Progenitor cell of endocrine pancreas (in vitro differentiated cells): ENCODE results near the gene TFAP2B. TPM values are rescaled to one million over a fixed set of nuclear protein-coding genes. Genes with fewer than 3 reads are reported as not detected.

Experiments used
- DNase-seq: peaks from one replicate; pipeline ENCODE4 v3.0.0; 2021; ENCODE audit warnings: low spot score; ENCODE audit not compliant: unreplicated experiment
- H3K27ac Mint-ChIP-seq: 2 replicates; pipeline ENCODE4 v1.8.0; 2021; ENCODE audit warnings: mild to moderate bottlenecking, moderate library complexity, mixed read lengths
- H3K27me3 Mint-ChIP-seq: 2 replicates; pipeline ENCODE4 v1.8.0; 2021; ENCODE audit warnings: mixed read lengths
- H3K36me3 Mint-ChIP-seq: 2 replicates; pipeline ENCODE4 v1.8.0; 2022; ENCODE audit warnings: mixed read lengths; ENCODE audit not compliant: insufficient read depth
- H3K4me1 Mint-ChIP-seq: 2 replicates; pipeline ENCODE4 v1.8.0; 2021; ENCODE audit warnings: low read depth, mixed read lengths
- H3K4me3 Mint-ChIP-seq: 2 replicates; pipeline ENCODE4 v1.8.0; 2021; ENCODE audit warnings: low read depth, mild to moderate bottlenecking, moderate library complexity, mixed read lengths
- H3K9me3 Mint-ChIP-seq: 2 replicates; pipeline ENCODE4 v1.8.0; 2021; ENCODE audit warnings: low read depth, mixed read lengths
- total RNA-seq: library from RNA; stranded (reverse); gene quantifications from 2 replicates; pipeline ENCODE4 v1.2.1, GENCODE V29; 2021
- TF ChIP-seq, protein P1 (sequence below): fragments of 200-600 bp; sonication (generic); IDR thresholded peaks from one replicate; pipeline ENCODE4 v1.5.0; 2021; ENCODE audit warnings: antibody characterized with exemption, mild to moderate bottlenecking; ENCODE audit not compliant: unreplicated experiment

TFAP2B gene
- total RNA-seq, 1 donor from 2014 or later = 0.74 TPM

DNA sequence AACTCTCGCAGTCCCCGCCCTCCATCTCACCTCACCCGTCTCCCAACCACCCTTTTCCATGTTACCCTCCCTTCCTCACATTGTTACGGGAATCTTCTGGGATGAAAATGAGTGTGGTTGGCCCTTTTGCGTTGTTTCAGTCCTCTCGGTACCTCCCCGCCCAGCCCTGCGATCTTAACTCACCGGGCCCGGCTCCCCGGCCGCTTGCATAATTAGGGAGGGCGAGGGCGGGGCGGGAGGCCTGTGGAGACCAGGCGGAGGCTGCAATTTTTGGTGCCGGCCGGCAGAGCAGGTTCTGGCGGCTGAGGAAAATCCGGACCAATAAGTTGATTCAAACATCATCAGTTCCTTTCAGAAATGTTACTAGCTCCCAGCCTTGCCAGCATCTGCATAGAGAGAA, 25.2 kb downstream of the TFAP2B start:
- no peak overlapping the region for H3K4me3 Mint-ChIP-seq
- peaks cover 99% of the 10 kb centered on the region for H3K27me3 Mint-ChIP-seq
- H3K9me3 Mint-ChIP-seq = no peaks in the 10 kb centered on the region
- H3K4me1 Mint-ChIP-seq = peaks cover 2% of the 10 kb centered on the region
- TF ChIP-seq, protein P1, sequence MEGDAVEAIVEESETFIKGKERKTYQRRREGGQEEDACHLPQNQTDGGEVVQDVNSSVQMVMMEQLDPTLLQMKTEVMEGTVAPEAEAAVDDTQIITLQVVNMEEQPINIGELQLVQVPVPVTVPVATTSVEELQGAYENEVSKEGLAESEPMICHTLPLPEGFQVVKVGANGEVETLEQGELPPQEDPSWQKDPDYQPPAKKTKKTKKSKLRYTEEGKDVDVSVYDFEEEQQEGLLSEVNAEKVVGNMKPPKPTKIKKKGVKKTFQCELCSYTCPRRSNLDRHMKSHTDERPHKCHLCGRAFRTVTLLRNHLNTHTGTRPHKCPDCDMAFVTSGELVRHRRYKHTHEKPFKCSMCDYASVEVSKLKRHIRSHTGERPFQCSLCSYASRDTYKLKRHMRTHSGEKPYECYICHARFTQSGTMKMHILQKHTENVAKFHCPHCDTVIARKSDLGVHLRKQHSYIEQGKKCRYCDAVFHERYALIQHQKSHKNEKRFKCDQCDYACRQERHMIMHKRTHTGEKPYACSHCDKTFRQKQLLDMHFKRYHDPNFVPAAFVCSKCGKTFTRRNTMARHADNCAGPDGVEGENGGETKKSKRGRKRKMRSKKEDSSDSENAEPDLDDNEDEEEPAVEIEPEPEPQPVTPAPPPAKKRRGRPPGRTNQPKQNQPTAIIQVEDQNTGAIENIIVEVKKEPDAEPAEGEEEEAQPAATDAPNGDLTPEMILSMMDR = peak; percentile 6
- no peaks in the 10 kb centered on the region for H3K36me3 Mint-ChIP-seq
- no peak for DNase-seq
- no peak overlapping the region for H3K27ac Mint-ChIP-seq

DNA sequence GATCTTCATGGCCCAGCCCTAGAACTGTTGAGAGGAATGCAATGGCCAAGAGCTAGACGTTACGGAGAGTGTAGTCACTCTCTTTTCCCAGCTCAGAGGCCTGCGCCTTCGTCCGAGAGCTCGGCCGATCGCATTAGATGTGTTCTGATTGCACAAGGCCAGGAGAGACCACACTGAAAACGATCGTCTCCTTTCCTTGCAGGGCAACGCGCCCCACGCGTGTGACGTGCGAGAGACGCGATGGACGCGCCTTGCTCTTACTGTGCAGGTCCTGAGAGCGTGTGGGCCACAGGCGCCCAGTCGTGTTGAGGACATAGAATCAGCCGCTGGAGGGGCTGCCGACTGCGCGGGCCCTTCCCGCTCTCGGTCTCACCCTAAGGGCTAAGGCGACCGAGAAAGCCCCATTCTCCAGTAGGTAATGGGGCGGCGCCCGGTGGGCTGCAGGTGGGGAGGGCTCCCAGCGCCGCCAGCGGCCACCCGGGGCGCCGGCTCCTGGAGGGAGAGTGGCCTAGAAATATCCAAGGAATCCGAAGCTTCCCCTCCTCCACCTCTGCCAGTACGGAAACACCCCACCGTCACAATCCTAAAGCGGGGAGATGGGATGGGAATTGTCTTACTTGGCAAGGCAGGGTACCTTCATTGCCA, 26.9 kb downstream of the TFAP2B start:
- Mint-ChIP-seq H3K4me1 (peaks cover 7% of the 10 kb centered on the region), H3K27ac (no peak overlapping the region), H3K9me3 (no peaks in the 10 kb centered on the region), H3K4me3 (no peak overlapping the region), H3K27me3 (peaks cover 99% of the 10 kb centered on the region), H3K36me3 (no peaks in the 10 kb centered on the region)
- DNase-seq = no peak
- TF ChIP-seq, protein P1 = no peak

DNA sequence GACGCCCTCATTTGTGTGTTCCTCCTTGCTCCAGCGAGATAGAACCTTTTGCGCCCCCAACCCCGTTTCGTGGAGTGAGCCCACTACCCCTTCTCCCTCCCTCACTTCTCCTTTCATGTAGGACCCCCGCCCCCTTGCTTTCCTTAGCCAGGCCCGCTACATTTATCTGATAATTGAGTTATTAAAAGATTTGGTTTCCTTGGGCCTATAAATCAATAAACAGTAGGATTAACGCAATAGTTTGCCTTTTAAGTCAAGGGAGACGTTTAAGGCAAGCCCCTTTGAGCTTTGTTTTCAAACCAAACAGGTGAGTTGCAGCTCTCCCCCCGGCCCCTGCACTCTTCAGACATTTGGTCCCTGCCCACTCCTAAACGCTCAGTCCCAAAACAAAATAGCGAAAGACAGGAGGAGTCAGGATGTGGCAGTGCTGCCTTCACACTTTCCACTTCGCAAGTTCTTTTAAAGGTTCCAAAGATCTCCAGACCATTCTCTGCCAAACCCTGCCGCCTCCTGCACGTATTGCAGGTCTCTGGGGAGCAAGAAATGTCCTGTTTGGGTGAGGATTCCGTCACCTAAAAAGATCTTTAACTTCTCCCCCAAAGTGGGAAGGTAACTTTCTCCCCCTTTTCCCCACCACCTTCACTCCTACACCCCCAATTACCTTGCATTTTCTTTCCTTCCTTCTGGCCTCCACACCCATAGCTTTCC, 27.6 kb downstream of the TFAP2B start:
- DNase-seq = no peak

DNA sequence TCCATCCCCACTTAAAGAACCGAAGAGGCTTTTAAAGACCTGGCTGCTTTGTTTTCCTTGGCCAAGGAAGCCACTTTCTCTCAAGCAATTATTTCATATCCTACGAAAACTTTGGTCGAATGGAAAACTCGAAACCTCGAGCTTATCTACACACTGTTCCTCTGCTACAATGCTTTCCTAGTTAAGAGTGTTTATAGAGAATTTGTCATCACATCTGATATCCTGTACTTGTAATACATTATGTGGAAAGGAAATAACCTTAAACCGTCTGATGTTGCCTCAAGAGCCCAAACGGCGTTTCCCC, 28.1 kb downstream of the TFAP2B start:
- DNase-seq = no peak
- Mint-ChIP-seq H3K36me3 (no peaks in the 10 kb centered on the region), H3K4me1 (peaks cover 7% of the 10 kb centered on the region), H3K4me3 (no peak overlapping the region), H3K9me3 (no peaks in the 10 kb centered on the region), H3K27me3 (peaks cover 99% of the 10 kb centered on the region), H3K27ac (no peak overlapping the region)
- TF ChIP-seq, protein P1 = no peak

More for the DNA sequence above, 27.6 kb downstream of the TFAP2B start:
- Mint-ChIP-seq H3K27me3 (peaks cover 99% of the 10 kb centered on the region), H3K27ac (peak overlapping the region; percentile 71), H3K9me3 (no peaks in the 10 kb centered on the region), H3K4me3 (no peak overlapping the region), H3K36me3 (no peaks in the 10 kb centered on the region), H3K4me1 (peaks cover 7% of the 10 kb centered on the region)
- TF ChIP-seq, protein P1 = no peak

DNA sequence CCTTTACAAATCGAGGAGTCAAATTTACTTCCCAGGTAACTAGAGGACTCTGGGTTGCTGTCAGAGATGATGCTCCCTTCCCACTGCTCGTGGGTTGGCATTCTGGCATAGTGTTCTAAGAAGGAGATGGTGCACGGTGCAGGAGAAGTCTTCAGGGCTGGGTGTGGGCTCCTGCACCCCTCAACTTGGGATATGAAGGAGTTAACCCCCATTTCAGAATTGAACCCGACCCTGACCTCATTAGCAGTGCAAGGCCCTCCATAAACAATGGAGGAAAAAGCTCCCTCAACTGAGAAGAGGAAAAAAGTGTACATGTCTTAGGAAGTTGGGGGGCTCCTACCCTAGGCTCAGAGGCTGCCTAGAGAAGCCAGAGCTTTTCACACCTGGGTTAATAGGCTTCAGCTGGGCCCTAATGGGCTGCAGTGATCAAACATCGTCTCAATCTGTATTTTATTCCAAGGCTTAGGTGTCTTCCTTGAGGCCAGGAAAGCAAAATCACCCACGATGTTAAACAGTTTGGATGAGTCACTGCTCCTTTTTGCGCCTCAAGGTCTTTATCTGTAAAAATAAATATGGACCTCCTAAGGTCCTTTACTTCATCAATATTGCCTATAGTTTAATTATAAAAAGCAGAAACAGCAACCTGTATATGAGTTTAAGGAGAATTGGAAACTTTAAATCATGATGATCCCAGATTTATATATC, 29.4 kb downstream of the TFAP2B start:
- peaks cover 7% of the 10 kb centered on the region for H3K4me1 Mint-ChIP-seq
- H3K27ac Mint-ChIP-seq = no peak overlapping the region

More for the DNA sequence above, 29.4 kb downstream of the TFAP2B start:
- H3K27me3 Mint-ChIP-seq = peaks cover 99% of the 10 kb centered on the region
- DNase-seq = no peak
- no peak overlapping the region for H3K4me3 Mint-ChIP-seq
- H3K36me3 Mint-ChIP-seq = no peaks in the 10 kb centered on the region
- H3K9me3 Mint-ChIP-seq = no peaks in the 10 kb centered on the region
- TF ChIP-seq, protein P1 = no peak
